Immature natural killer cell (primary cell): Measurements from ENCODE around the gene CHN1. TPM values are rescaled to one million over a fixed set of nuclear protein-coding genes. Genes with fewer than 3 reads are reported as not detected.
A peak's percentile ranks its signal among the peaks of the same experiment; 100 is the strongest.

Experiments
- DNase-seq, 3 donors: peaks; one replicate each; pipeline ENCODE4 v3.0.0; 2022; ENCODE audit warnings: mixed read lengths in 1 of 3
- H3K27ac Mint-ChIP-seq, 6 donors: one replicate each; pipeline ENCODE4 v1.8.0; 2020; ENCODE audit warnings: mixed read lengths in 6 of 6, mild to moderate bottlenecking in 5 of 6, inconsistent platforms in 4 of 6, moderate library complexity in 3 of 6
- H3K27me3 Mint-ChIP-seq, 3 donors: one replicate each; pipeline ENCODE4 v1.8.0; 2020 to 2021; ENCODE audit warnings: low read depth in 3 of 3, mild to moderate bottlenecking in 3 of 3, mixed read lengths in 3 of 3, moderate library complexity in 3 of 3, inconsistent platforms in 1 of 3
- H3K36me3 Mint-ChIP-seq, 3 donors: one replicate each; pipeline ENCODE4 v1.8.0; 2020; ENCODE audit warnings: mixed read lengths in 3 of 3, inconsistent platforms in 2 of 3, mild to moderate bottlenecking in 2 of 3
- H3K4me1 Mint-ChIP-seq, 2 donors: one replicate each; pipeline ENCODE4 v1.8.0; 2020; ENCODE audit warnings: inconsistent platforms in 2 of 2, mild to moderate bottlenecking in 2 of 2, mixed read lengths in 2 of 2, moderate library complexity in 1 of 2
- H3K4me3 Mint-ChIP-seq, 5 donors: one replicate each; pipeline ENCODE4 v1.8.0; 2020; ENCODE audit warnings: mild to moderate bottlenecking in 5 of 5, mixed read lengths in 5 of 5, inconsistent platforms in 3 of 5, moderate library complexity in 3 of 5
- H3K9me3 Mint-ChIP-seq, 6 donors: one replicate each; pipeline ENCODE4 v1.8.0; 2020; ENCODE audit warnings: mild to moderate bottlenecking in 6 of 6, mixed read lengths in 6 of 6, inconsistent platforms in 4 of 6, moderate library complexity in 3 of 6
- polyA plus RNA-seq, 3 donors: library from polyadenylated mRNA; unstranded; fragments of 300-500 nt; fragmentation: Illumina TruSeq; gene quantifications; one replicate each; pipeline ENCODE4 v1.2.3, GENCODE V29; 2021

The CHN1 gene
- polyA plus RNA-seq, 3 donors from 2014 or later, result 0.11 to 0.69 TPM; not detected in 1

DNA sequence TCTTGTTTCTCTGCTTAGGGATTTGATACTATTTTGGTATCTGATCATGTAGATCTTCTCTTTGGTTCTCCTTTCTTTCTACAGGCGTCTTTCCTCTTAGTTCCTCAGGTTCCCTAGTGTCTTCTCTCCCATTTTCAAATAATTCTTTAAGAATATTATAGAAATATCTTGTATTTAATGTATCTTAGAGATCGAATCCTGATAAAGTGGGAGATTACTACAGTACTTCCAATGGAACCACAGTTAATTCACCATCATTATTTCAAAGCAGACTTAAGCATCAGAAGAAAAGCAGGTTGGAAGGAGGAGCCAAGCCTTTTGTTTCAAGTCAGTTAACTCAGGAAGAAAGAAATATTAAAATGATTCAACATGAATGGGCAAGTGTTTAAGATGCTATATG lies 1.1 kb upstream of the CHN1 start:
- no peak overlapping the region for H3K27ac Mint-ChIP-seq
- peaks cover 17 to 27% (median 17%) of the 10 kb centered on the region in 3 donors for H3K27me3 Mint-ChIP-seq
- H3K9me3 Mint-ChIP-seq, result no peaks in the 10 kb centered on the region

DNA sequence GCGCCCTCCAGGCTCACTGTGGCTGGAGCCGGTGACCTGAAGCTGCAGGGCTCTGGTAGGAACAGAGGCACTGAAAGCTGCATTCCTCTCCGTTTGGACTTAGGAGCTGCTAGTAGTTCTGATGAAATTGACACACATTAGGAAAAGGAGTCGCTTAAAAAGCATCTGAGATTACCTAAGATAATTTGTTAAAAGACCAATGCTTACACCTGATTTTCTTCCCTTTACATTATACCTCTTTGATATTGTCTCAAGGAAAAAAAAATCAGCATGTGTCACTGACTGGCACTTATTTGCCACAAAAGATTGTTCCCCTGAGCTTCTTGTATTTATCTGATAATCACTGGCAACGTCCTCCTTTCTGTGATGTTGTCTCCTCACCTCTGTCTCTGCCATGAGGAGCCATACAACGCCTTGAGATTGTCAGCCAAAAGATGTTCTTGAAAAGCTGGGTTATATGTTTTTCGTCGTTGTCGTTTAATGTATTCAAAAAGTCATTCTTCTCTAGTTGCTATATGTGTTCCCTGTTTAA lies 618 bp upstream of the CHN1 start:
- H3K4me1 Mint-ChIP-seq, result peaks cover 4 to 8% of the 10 kb centered on the region in 2 donors
- no peaks in the 10 kb centered on the region for H3K9me3 Mint-ChIP-seq
- no peak for DNase-seq
- H3K27me3 Mint-ChIP-seq, result peaks cover 15 to 27% (median 17%) of the 10 kb centered on the region in 3 donors
- peaks cover 0 to 2% (median 0%) of the 10 kb centered on the region in 3 donors for H3K36me3 Mint-ChIP-seq
- H3K27ac Mint-ChIP-seq, result no peak overlapping the region
- H3K4me3 Mint-ChIP-seq, result peak overlapping the region; percentile 63 to 70 (median 67)

More for the DNA sequence above, 1.1 kb upstream of the CHN1 start:
- no peak for DNase-seq
- Mint-ChIP-seq H3K36me3 (no peaks in the 10 kb centered on the region), H3K4me1 (peaks cover 4 to 8% of the 10 kb centered on the region in 2 donors), H3K4me3 (peak overlapping the region; percentile 53 to 68 (median 63))

DNA sequence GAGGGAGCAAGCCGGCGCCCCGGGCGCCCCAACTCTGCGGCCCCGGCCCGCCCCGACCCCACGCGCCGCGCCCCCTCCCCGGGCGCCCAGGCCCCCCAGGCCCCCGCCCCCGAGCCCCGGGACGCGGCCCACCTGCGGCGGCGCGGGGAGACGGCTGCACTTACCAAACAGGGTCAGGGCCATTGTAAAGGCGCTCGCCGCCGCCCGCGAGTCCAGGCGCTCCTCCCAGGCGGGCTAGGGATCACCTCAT lies 526 bp downstream of the CHN1 start:
- Mint-ChIP-seq H3K27ac (no peak overlapping the region), H3K4me1 (peaks cover 4 to 8% of the 10 kb centered on the region in 2 donors), H3K36me3 (peaks cover 0 to 4% (median 0%) of the 10 kb centered on the region in 3 donors), H3K27me3 (peaks cover 15 to 29% (median 20%) of the 10 kb centered on the region in 3 donors), H3K9me3 (no peaks in the 10 kb centered on the region), H3K4me3 (peak overlapping the region; percentile 56 to 82 (median 82))
- DNase-seq, result no peak

DNA sequence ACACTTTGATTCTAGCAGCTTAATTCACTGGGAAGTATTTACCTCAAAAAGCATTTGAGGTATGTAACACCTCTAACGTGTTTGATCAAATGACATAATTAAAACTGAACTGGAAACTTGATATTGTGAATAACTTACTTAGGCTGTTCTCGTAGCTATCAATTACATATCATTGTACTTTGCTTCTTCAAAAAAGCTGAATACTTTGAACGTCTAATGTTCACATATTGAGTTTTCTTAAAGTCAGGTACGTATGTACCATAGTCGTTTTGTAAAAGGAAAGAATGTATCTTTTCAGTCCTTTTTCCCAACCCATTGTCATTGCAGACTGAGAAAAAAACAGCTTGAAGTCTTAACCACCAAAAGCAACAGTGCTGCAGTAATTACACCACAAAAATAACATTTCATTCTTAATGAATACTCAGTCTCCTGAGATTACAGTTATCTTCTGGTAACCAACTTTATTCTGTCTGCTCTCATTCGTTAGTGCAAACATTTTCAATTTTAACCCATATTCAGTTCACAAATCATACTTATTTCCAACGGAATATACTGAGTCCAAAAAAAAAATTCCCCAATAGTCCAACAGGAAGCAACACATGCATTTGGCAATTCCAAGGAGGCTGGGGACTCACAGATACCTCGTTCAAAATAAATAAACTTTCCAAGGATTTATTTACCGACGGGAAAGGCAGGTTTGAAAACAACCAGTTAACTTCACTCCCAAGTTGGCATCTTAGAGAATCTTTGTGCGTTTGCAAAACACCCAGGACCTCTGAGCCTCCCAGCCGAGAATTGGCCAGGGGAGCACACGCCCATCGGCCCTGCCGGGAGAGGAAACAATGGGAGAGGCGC lies 1.1 kb downstream of the CHN1 start:
- Mint-ChIP-seq H3K36me3 (peaks cover 0 to 4% (median 0%) of the 10 kb centered on the region in 3 donors), H3K4me3 (peak overlapping the region; percentile 56 to 82 (median 82)), H3K9me3 (no peaks in the 10 kb centered on the region), H3K27me3 (peaks cover 15 to 27% (median 22%) of the 10 kb centered on the region in 3 donors), H3K27ac (no peak overlapping the region), H3K4me1 (peaks cover 4 to 8% of the 10 kb centered on the region in 2 donors)
- DNase-seq, result no peak

DNA sequence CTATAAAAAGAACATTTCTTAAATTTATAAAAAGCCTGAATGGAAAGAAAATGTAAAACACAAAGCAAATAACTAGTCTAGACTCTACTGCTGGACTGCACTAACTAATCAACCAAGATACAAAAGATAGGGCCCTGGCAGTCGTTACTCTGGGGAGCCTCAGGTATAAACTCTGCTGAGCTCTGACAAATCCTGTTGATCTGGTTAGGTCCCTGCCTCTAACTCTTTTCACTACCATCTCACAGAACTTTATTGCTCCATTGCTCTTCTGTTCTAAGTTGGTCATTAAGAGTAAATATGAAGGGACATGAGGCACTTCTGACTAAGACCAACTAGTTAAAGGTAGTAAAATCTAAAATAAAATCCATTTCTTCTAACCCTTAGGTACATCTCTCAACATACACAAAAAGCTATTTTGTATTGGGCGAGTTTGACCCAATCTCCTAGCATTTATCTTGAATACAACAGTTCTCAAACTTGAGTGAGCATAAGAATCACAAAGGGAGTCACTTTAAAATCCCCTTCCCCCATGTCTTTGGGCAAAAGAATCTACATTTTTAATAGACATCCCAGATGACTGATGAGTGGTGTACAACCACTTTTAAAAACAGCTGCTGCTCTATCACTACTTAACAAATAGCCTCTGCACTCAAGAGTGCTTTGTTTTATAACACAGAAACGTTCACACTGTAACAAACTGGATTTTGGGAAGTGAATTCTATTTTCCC lies 2.5 kb downstream of the CHN1 start:
- Mint-ChIP-seq H3K9me3 (no peaks in the 10 kb centered on the region), H3K27me3 (peaks cover 12 to 24% (median 20%) of the 10 kb centered on the region in 3 donors), H3K4me1 (peaks cover 4 to 8% of the 10 kb centered on the region in 2 donors), H3K27ac (no peak overlapping the region), H3K36me3 (peaks cover 0 to 4% (median 0%) of the 10 kb centered on the region in 3 donors), H3K4me3 (no peak overlapping the region)
- no peak for DNase-seq

DNA sequence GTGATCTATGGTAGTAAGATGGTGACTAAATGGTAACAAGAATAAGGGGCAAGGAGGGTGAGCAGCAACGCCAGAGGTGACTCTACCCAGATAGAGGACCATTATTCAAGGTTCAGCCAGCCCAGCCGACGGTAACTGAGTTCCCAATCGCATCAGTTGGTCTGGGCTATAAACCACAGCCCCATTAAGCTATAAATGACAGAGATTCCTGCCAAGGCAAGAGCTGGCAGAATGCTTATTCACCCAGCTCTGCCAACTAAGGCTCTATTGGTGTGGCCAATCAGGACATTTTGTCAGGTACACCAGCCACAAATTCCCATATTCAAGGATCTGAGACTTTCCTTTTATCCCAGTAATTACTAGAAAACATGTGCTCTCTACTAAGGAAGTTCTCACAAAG lies 3.6 kb downstream of the CHN1 start:
- no peaks in the 10 kb centered on the region for H3K9me3 Mint-ChIP-seq
- peaks cover 4 to 8% of the 10 kb centered on the region in 2 donors for H3K4me1 Mint-ChIP-seq
- H3K36me3 Mint-ChIP-seq, result peaks cover 0 to 4% (median 0%) of the 10 kb centered on the region in 3 donors
- H3K4me3 Mint-ChIP-seq, result no peak overlapping the region
- H3K27me3 Mint-ChIP-seq, result peaks cover 6 to 18% (median 16%) of the 10 kb centered on the region in 3 donors
- H3K27ac Mint-ChIP-seq, result no peak overlapping the region
- DNase-seq, result no peak

DNA sequence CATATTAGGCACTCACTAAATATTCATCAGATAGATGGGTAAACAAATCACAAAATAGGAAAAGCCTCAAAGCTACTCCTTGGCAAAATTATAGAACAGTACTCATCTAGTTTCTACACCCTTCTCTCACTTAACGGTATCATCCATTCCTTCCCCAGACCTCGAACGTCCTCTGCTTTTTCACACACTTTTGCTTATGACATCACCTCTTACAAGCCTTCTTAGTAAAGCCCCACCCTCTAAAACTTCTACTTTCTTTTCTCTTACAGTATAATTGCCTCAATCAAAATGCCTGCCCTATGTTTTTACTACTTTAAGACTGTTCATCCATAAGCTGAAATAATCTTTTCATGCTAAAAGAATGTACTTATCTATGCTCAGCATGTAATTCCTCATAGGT lies 8.1 kb downstream of the CHN1 start:
- Mint-ChIP-seq H3K36me3 (peaks cover 0 to 4% (median 0%) of the 10 kb centered on the region in 3 donors), H3K27ac (no peak overlapping the region), H3K27me3 (peaks cover 0 to 9% (median 8%) of the 10 kb centered on the region in 3 donors), H3K9me3 (no peaks in the 10 kb centered on the region), H3K4me3 (no peak overlapping the region), H3K4me1 (no peaks in the 10 kb centered on the region)
- no peak for DNase-seq

DNA sequence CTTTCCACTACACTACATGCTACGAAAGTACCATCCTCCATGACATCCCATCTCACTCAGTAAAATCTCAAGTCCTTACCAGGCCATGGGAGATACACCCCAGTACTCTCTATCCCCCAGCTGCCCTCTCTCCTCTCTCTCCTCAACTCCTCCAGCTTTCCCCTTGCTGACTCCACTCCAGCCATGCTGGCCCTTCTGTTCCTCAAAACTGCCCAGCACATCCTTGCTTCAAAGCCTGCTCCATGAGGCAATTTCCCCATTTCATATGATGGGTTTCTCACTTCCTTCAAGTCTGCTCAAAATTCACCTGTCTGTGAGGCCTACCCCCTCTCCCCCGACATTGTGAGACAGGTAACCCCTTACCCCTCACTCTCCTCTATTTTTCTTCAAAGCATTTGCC lies 8.6 kb downstream of the CHN1 start:
- Mint-ChIP-seq H3K9me3 (no peaks in the 10 kb centered on the region), H3K27ac (no peak overlapping the region), H3K4me1 (no peaks in the 10 kb centered on the region), H3K27me3 (peaks cover 0 to 11% (median 4%) of the 10 kb centered on the region in 3 donors), H3K36me3 (peaks cover 0 to 4% (median 0%) of the 10 kb centered on the region in 3 donors), H3K4me3 (no peak overlapping the region)
- no peak for DNase-seq

DNA sequence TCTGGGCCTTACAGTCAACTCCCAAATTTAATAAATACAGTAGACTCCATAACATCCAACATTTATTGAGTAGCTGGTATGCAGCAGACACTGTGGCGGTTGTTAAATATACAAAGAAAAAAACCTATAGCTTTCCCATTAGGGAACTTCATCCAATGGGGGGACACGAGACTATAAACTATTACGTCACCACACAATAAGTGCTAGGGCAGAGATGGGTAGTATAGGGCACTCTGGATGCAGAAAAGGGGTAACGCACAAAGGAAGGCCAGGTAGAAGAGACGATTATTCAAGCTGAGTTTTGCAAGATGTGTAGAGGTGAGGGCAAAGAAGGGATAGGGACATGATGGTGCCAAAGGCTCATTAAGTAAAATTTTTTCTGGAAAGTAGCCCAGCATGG lies 10.8 kb downstream of the CHN1 start:
- peaks cover 0 to 8% (median 2%) of the 10 kb centered on the region in 3 donors for H3K27me3 Mint-ChIP-seq
- H3K27ac Mint-ChIP-seq, result no peak overlapping the region

DNA sequence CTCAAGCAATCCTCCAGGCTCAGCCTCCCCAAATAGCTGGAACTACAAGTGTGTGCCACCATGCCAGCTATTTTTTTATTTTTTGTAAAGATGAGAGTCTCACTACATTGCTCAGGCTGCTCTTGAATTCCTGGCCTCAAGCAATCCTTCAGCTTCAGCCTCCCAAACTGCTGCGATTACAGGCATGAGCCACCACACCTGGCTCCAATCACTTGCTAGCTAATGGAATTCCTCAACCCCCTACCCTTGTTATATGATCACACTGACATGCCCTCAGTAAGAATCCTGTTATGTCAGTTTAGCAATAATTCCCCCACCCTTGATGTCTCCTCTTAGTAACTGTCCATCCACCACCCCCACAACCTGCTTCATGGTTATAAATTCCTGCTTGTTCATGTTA lies 12.3 kb downstream of the CHN1 start:
- Mint-ChIP-seq H3K4me3 (no peak overlapping the region), H3K9me3 (no peaks in the 10 kb centered on the region), H3K27ac (no peak overlapping the region), H3K27me3 (peaks cover 0 to 10% (median 2%) of the 10 kb centered on the region in 3 donors), H3K4me1 (peaks cover 0 to 4% of the 10 kb centered on the region in 2 donors), H3K36me3 (no peaks in the 10 kb centered on the region)
- DNase-seq, result no peak

More for the DNA sequence above, 10.8 kb downstream of the CHN1 start:
- Mint-ChIP-seq H3K4me1 (peaks cover 0 to 4% of the 10 kb centered on the region in 2 donors), H3K9me3 (no peaks in the 10 kb centered on the region), H3K36me3 (no peaks in the 10 kb centered on the region), H3K4me3 (no peak overlapping the region)
- no peak for DNase-seq

DNA sequence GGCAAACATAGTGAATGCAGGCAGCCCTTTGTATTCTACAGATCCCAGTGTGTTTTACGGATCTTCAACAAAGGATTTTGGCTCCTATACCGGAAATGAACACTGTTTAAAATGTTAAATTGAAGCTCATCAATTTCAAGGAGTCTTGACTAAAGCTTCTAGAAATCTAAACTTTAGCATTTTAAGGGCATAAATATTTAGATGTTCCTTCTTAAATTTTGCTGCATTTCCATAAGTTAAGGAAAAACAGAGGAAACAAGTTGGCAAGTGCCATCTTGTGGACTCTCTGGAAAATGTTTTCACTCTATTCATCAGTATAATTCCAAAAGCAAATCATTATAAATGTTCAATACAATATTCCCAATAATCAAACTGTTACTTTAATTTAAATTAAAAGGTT lies 19.6 kb downstream of the CHN1 start:
- no peaks in the 10 kb centered on the region for H3K36me3 Mint-ChIP-seq
- no peak overlapping the region for H3K27ac Mint-ChIP-seq
- no peak for DNase-seq
- H3K4me1 Mint-ChIP-seq, result peaks cover 0 to 4% of the 10 kb centered on the region in 2 donors
- no peaks in the 10 kb centered on the region for H3K9me3 Mint-ChIP-seq
- no peak overlapping the region for H3K4me3 Mint-ChIP-seq
- H3K27me3 Mint-ChIP-seq, result peaks cover 3 to 11% (median 7%) of the 10 kb centered on the region in 3 donors

DNA sequence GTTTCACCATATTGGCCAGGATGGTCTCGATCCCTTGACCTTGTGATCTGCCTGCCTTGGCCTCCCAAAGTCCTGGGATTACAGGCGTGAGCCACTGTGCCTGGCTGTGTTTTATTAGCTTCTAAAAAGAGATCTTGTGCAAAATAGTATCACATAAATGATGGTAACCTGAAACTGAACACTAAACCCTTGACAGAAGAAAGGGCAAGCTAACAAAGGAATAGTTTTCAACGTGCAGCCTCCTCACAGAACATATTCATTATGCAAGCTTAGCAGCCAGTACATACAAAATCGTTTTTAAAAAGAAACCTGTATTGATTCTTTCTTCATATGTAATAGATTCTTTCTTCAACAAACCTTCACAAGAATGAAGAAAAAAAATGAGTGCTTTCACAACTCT lies 20.6 kb downstream of the CHN1 start:
- no peak for DNase-seq
- H3K4me1 Mint-ChIP-seq, result no peaks in the 10 kb centered on the region
- no peak overlapping the region for H3K27ac Mint-ChIP-seq
- H3K4me3 Mint-ChIP-seq, result no peak overlapping the region
- H3K36me3 Mint-ChIP-seq, result no peaks in the 10 kb centered on the region
- H3K9me3 Mint-ChIP-seq, result no peaks in the 10 kb centered on the region
- peaks cover 3 to 8% (median 7%) of the 10 kb centered on the region in 3 donors for H3K27me3 Mint-ChIP-seq

DNA sequence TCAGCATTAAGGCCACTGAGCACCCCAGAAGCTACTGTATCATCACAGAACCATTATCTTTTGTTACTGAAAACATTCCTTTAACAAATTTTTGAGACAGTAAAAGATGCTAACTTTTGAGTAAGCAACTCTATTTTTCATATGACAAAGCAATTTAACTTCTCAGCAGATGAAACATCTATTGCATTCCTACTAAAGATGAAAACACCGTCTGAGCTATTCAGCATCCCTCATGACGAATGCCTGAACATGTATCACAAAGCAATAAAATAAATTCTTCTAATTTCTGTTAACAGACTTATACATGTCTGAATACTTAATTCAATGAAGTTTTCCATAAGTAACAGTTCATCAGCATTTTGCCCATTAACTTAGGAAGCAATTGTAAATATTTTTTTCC lies 23.9 kb downstream of the CHN1 start:
- Mint-ChIP-seq H3K4me3 (no peak overlapping the region), H3K9me3 (peaks cover 0 to 2% (median 0%) of the 10 kb centered on the region in 6 donors), H3K27me3 (peaks cover 0 to 16% (median 5%) of the 10 kb centered on the region in 3 donors), H3K27ac (no peak overlapping the region), H3K4me1 (no peaks in the 10 kb centered on the region), H3K36me3 (no peaks in the 10 kb centered on the region)
- no peak for DNase-seq

DNA sequence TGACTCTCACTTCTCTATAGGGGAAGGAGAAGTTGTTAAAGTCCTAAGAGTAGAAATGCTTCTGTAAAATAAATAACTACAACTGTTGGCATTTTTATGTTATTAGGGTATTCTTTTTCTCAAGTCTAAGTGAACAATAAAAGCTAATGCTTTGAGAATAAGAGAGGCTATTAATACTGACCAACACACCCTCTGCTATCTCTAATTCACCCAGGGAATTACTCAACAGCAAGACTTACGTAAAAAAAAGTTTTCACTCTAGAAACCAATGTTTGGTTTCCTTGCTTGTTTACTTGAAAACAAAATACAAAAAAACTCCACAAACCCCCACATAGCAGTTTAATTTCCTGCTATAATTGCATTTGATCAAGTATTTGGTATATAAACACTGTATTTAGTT lies 25.2 kb downstream of the CHN1 start:
- Mint-ChIP-seq H3K27me3 (peaks cover 0 to 14% (median 5%) of the 10 kb centered on the region in 3 donors), H3K9me3 (peaks cover 0 to 2% (median 0%) of the 10 kb centered on the region in 6 donors), H3K4me3 (no peak overlapping the region), H3K36me3 (no peaks in the 10 kb centered on the region), H3K27ac (no peak overlapping the region), H3K4me1 (no peaks in the 10 kb centered on the region)
- no peak for DNase-seq
